ENCODE data around the gene ARSJ. TPM values are rescaled to one million over a fixed set of nuclear protein-coding genes. Genes with fewer than 3 reads are reported as not detected.

ARSJ gene
- total RNA-seq, 1 experiment from 2014 or later: not detected

DNA sequence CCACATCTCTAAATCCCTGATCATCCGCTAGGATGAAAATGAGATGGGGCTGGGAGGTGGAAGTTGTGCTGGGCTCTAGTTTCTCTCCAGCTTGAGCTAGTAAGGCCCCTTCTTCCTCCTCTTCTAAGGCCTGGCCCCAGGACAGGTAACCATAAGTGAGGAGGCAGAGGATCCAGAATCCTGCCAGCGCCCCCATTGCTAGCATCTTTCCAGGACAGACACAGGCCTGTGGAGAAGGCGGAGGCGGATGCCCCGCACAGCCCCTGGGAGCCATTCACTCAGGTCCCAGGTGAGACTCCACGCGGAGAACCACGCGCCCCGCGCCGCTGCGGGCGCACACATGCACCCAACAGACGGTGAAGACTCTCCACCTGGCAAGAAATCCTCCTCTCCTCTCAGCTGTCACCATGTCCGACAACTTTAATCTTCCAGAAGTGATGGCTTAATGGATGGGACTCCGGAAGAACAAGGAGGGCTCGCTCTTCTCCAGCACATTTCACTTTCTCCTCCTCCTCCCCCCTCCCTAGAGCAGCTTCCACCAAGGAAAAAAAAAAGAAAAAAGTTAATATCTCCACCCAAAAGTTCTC, 793 bp downstream of the ARSJ start:
- H3K9ac ChIP-seq (ENCODE audit: low read length): no peak overlapping the region
- DNase-seq: no peak
- no peak overlapping the region for H3K4me3 ChIP-seq (ENCODE audit: low read length)
- H3K9me3 ChIP-seq (ENCODE audit: low read length): no peaks in the 10 kb centered on the region
- no peaks in the 10 kb centered on the region for H4K20me1 ChIP-seq (ENCODE audit: insufficient read depth, low read depth, low read length)
- no peaks in the 10 kb centered on the region for H3K9me2 ChIP-seq (replicated peaks; ENCODE audit: insufficient read depth, low read length)
- H3K27ac ChIP-seq (ENCODE audit: low read length): no peak overlapping the region
- H2AFZ ChIP-seq (ENCODE audit: low read length): no peak overlapping the region
- no peaks in the 10 kb centered on the region for H3K4me1 ChIP-seq (ENCODE audit: low read length)
- no peaks in the 10 kb centered on the region for H3K27me3 ChIP-seq (ENCODE audit: low read length)
- no peak overlapping the region for H3K4me2 ChIP-seq (ENCODE audit: low read depth, low read length, poor library complexity, severe bottlenecking)
- no peaks in the 10 kb centered on the region for H3K36me3 ChIP-seq (ENCODE audit: insufficient read depth, low read length)
- no peaks in the 10 kb centered on the region for H3K79me2 ChIP-seq (ENCODE audit: low read length)

DNA sequence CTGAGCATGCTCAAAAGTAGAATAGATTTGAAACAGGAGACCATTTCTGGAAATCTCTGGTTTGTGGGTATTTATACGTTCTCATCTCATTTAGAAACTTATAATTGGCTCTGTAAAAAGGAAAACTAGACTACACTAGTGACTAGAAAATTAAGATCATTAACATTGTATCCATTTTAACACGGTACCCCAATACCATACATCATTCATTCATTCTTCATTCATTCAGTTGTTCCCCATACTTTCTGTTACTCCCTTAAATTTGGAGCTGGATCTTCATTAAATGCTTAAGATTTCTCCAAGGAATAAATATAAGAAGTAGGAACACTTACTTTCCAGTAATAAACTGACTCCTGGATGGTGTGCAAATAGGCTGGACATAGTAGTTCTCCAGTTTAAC, 1.3 kb downstream of the ARSJ start:
- Histone ChIP-seq H4K20me1 (ENCODE audit: insufficient read depth, low read depth, low read length) (no peaks in the 10 kb centered on the region), H3K9me2 (replicated peaks; ENCODE audit: insufficient read depth, low read length) (no peaks in the 10 kb centered on the region), H3K9ac (ENCODE audit: low read length) (no peak overlapping the region), H3K4me2 (ENCODE audit: low read depth, low read length, poor library complexity, severe bottlenecking) (no peak overlapping the region), H3K27ac (ENCODE audit: low read length) (no peak overlapping the region), H2AFZ (ENCODE audit: low read length) (no peak overlapping the region), H3K4me3 (ENCODE audit: low read length) (no peak overlapping the region), H3K9me3 (ENCODE audit: low read length) (no peaks in the 10 kb centered on the region), H3K36me3 (ENCODE audit: insufficient read depth, low read length) (no peaks in the 10 kb centered on the region), H3K4me1 (ENCODE audit: low read length) (no peaks in the 10 kb centered on the region), H3K27me3 (ENCODE audit: low read length) (no peaks in the 10 kb centered on the region), H3K79me2 (ENCODE audit: low read length) (no peaks in the 10 kb centered on the region)
- DNase-seq: no peak

DNA sequence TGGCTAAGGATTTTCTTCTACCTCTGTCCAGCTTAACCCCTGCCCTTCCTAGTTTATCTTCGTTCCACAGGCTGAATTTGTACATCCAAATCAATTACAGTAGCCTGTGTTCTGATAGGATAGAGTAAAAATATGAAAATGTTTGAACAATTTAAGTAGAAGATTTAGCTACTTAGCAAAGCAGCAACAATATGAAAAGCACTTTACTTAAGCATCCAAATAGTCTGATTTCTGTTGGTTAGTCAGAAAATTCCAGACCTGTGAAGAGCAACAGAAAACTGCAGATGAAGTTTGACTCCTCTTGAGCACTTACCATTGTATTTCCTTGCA, 2.0 kb downstream of the ARSJ start:
- H4K20me1 ChIP-seq (ENCODE audit: insufficient read depth, low read depth, low read length): no peaks in the 10 kb centered on the region
- no peaks in the 10 kb centered on the region for H3K9me2 ChIP-seq (replicated peaks; ENCODE audit: insufficient read depth, low read length)
- H3K4me1 ChIP-seq (ENCODE audit: low read length): no peaks in the 10 kb centered on the region
- no peak overlapping the region for H3K27ac ChIP-seq (ENCODE audit: low read length)
- no peaks in the 10 kb centered on the region for H3K79me2 ChIP-seq (ENCODE audit: low read length)
- no peaks in the 10 kb centered on the region for H3K27me3 ChIP-seq (ENCODE audit: low read length)
- no peaks in the 10 kb centered on the region for H3K9me3 ChIP-seq (ENCODE audit: low read length)
- no peak for DNase-seq
- H3K9ac ChIP-seq (ENCODE audit: low read length): no peak overlapping the region
- H3K4me3 ChIP-seq (ENCODE audit: low read length): no peak overlapping the region
- H3K36me3 ChIP-seq (ENCODE audit: insufficient read depth, low read length): no peaks in the 10 kb centered on the region
- no peak overlapping the region for H2AFZ ChIP-seq (ENCODE audit: low read length)
- H3K4me2 ChIP-seq (ENCODE audit: low read depth, low read length, poor library complexity, severe bottlenecking): no peak overlapping the region

DNA sequence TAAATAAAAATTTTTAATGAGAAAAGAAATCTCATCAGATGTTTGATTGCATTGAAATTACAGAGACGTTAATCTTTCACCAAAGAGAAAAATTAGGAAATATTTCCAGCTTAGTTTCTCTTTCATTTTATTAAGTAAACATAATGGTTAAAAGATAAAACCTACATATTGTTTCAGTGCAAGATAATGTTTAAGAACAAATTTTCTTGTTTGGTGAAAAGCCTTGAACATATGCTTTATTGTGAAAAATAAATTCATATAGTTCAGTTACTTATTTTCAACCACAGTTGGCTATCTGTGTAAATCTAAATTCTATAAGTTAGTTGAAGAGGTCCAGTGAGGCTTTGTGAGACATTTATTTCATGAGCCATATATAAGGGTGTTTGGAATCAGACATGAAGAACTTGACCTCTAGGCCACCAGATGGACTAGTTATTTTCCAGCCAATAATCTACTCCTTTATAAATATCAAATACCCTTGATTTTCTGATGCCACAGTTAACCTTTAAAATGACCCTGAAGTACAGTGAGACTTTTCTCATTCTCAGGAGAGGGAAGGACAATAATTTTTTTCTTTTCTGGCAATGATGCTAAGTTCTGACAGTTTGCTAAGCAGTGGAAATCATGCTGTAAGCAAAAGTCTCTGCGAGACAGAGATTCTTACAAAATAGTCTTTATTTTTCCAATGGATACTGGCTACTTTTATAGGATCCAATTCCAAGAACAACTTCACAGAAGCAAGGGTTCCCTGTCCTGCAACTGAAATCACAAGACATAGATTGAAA, 2.5 kb downstream of the ARSJ start:
- no peaks in the 10 kb centered on the region for H3K79me2 ChIP-seq (ENCODE audit: low read length)
- H3K36me3 ChIP-seq (ENCODE audit: insufficient read depth, low read length): no peaks in the 10 kb centered on the region
- H3K27me3 ChIP-seq (ENCODE audit: low read length): no peaks in the 10 kb centered on the region
- no peaks in the 10 kb centered on the region for H4K20me1 ChIP-seq (ENCODE audit: insufficient read depth, low read depth, low read length)
- H2AFZ ChIP-seq (ENCODE audit: low read length): no peak overlapping the region
- DNase-seq: no peak
- H3K27ac ChIP-seq (ENCODE audit: low read length): no peak overlapping the region
- no peaks in the 10 kb centered on the region for H3K9me2 ChIP-seq (replicated peaks; ENCODE audit: insufficient read depth, low read length)
- no peaks in the 10 kb centered on the region for H3K4me1 ChIP-seq (ENCODE audit: low read length)
- H3K9ac ChIP-seq (ENCODE audit: low read length): no peak overlapping the region
- H3K9me3 ChIP-seq (ENCODE audit: low read length): no peaks in the 10 kb centered on the region
- no peak overlapping the region for H3K4me2 ChIP-seq (ENCODE audit: low read depth, low read length, poor library complexity, severe bottlenecking)
- H3K4me3 ChIP-seq (ENCODE audit: low read length): no peak overlapping the region

DNA sequence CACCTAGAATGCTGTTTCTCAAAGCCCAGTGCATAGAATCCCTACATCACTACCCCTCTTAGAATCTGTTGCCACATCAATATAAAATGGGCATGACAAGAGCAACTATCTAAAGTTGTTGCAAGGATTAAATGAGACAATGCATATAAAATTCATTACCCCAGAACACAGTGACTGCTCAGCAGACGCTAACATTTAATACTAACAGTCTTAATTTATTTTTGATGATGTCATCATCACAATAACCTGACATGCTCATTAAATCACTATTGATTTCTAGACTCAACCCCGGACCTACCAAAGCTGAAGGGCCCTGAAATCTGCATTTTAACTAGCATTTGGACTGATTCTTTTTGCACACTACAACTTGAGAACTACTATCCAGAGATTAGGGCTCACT, 3.9 kb downstream of the ARSJ start:
- no peaks in the 10 kb centered on the region for H3K36me3 ChIP-seq (ENCODE audit: insufficient read depth, low read length)
- no peak for DNase-seq
- no peak overlapping the region for H3K4me3 ChIP-seq (ENCODE audit: low read length)
- no peaks in the 10 kb centered on the region for H3K79me2 ChIP-seq (ENCODE audit: low read length)
- no peaks in the 10 kb centered on the region for H4K20me1 ChIP-seq (ENCODE audit: insufficient read depth, low read depth, low read length)
- no peak overlapping the region for H3K9ac ChIP-seq (ENCODE audit: low read length)
- no peak overlapping the region for H3K4me2 ChIP-seq (ENCODE audit: low read depth, low read length, poor library complexity, severe bottlenecking)
- H3K9me3 ChIP-seq (ENCODE audit: low read length): no peaks in the 10 kb centered on the region
- H3K27ac ChIP-seq (ENCODE audit: low read length): no peak overlapping the region
- H3K27me3 ChIP-seq (ENCODE audit: low read length): no peaks in the 10 kb centered on the region
- no peak overlapping the region for H2AFZ ChIP-seq (ENCODE audit: low read length)
- no peaks in the 10 kb centered on the region for H3K9me2 ChIP-seq (replicated peaks; ENCODE audit: insufficient read depth, low read length)
- no peaks in the 10 kb centered on the region for H3K4me1 ChIP-seq (ENCODE audit: low read length)

DNA sequence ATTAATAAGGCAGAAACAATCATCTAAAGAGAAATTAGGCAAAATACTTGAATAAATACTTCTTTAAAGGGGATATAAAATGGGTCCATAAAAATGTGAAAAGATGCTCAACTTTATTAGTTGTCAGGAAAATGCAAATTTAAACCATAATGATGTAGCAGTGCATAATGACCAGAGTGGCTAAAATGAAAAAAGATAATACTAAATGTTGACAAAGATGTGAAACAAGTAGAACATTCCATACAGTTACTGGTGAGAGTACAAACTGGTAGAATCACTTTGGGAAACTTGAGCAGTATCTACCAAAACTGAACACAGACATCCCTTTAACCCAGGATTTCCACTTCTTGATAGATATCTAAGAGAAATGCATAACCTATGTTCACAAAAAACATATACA, 5.0 kb downstream of the ARSJ start:
- Histone ChIP-seq H3K27ac (ENCODE audit: low read length) (no peak overlapping the region), H3K79me2 (ENCODE audit: low read length) (no peaks in the 10 kb centered on the region), H3K9me3 (ENCODE audit: low read length) (no peaks in the 10 kb centered on the region), H3K9ac (ENCODE audit: low read length) (no peak overlapping the region), H2AFZ (ENCODE audit: low read length) (no peak overlapping the region), H3K36me3 (ENCODE audit: insufficient read depth, low read length) (no peaks in the 10 kb centered on the region), H3K4me2 (ENCODE audit: low read depth, low read length, poor library complexity, severe bottlenecking) (no peak overlapping the region), H4K20me1 (ENCODE audit: insufficient read depth, low read depth, low read length) (no peaks in the 10 kb centered on the region), H3K4me3 (ENCODE audit: low read length) (no peak overlapping the region), H3K4me1 (ENCODE audit: low read length) (no peaks in the 10 kb centered on the region), H3K27me3 (ENCODE audit: low read length) (no peaks in the 10 kb centered on the region), H3K9me2 (replicated peaks; ENCODE audit: insufficient read depth, low read length) (no peaks in the 10 kb centered on the region)
- DNase-seq: no peak

DNA sequence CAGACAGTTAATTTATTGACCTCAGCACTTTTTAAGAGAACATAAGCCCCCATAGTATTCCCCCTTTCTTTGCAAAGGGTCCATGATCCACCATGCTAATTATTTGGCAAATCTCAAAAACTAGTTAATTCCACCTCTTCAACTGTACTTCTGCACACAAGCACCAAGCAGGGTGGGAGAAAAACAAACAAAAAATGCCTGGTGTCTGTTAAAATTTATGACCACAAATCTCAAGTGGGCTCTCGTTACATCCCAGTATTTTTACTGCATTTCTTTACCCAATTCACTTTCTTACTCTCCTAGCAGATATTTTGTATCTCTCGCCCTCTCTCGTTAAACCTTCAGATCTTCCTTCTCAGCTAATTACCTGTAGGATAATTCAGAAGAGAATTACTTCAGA, 6.1 kb downstream of the ARSJ start:
- Histone ChIP-seq H3K79me2 (ENCODE audit: low read length) (no peaks in the 10 kb centered on the region), H3K27me3 (ENCODE audit: low read length) (no peaks in the 10 kb centered on the region), H3K27ac (ENCODE audit: low read length) (no peak overlapping the region), H3K9ac (ENCODE audit: low read length) (no peak overlapping the region), H3K4me3 (ENCODE audit: low read length) (no peak overlapping the region), H2AFZ (ENCODE audit: low read length) (no peak overlapping the region), H3K9me3 (ENCODE audit: low read length) (no peaks in the 10 kb centered on the region), H3K4me2 (ENCODE audit: low read depth, low read length, poor library complexity, severe bottlenecking) (no peak overlapping the region), H3K36me3 (ENCODE audit: insufficient read depth, low read length) (no peaks in the 10 kb centered on the region), H4K20me1 (ENCODE audit: insufficient read depth, low read depth, low read length) (no peaks in the 10 kb centered on the region), H3K9me2 (replicated peaks; ENCODE audit: insufficient read depth, low read length) (no peaks in the 10 kb centered on the region), H3K4me1 (ENCODE audit: low read length) (no peaks in the 10 kb centered on the region)
- DNase-seq: no peak

DNA sequence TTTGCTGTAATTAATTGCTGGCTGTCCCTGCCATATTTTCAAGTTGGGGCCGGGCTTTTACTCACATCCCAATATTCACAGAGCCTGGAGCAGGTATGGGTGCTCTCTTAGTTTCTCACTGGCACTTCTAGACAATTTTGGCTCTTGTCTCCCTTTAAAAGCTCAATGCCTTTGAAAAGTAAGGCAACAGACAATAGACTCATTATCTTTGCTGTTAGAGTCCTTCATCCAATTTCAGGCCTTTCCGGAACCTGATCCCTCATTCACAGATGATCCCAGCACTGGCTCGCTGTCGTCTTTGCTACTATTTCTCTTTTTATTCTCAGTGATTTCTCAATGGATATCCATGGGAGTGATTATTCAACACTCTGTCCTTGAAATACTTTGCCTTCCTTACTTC, 6.7 kb downstream of the ARSJ start:
- no peaks in the 10 kb centered on the region for H3K4me1 ChIP-seq (ENCODE audit: low read length)
- H3K27me3 ChIP-seq (ENCODE audit: low read length): no peaks in the 10 kb centered on the region

More for the DNA sequence above, 6.7 kb downstream of the ARSJ start:
- Histone ChIP-seq H3K9me2 (replicated peaks; ENCODE audit: insufficient read depth, low read length) (no peaks in the 10 kb centered on the region), H3K79me2 (ENCODE audit: low read length) (no peaks in the 10 kb centered on the region), H3K36me3 (ENCODE audit: insufficient read depth, low read length) (no peaks in the 10 kb centered on the region), H3K4me3 (ENCODE audit: low read length) (no peak overlapping the region), H3K27ac (ENCODE audit: low read length) (no peak overlapping the region), H3K9me3 (ENCODE audit: low read length) (no peaks in the 10 kb centered on the region), H3K9ac (ENCODE audit: low read length) (no peak overlapping the region), H4K20me1 (ENCODE audit: insufficient read depth, low read depth, low read length) (no peaks in the 10 kb centered on the region), H3K4me2 (ENCODE audit: low read depth, low read length, poor library complexity, severe bottlenecking) (no peak overlapping the region), H2AFZ (ENCODE audit: low read length) (no peak overlapping the region)
- DNase-seq: no peak
